GM19193 (cell line): Measurements from ENCODE around the gene DSTYK.

Source experiments
- POLR2A ChIP-seq: IDR thresholded peaks from 4 replicates; pipeline ENCODE4 v1.6.1; 2011; ENCODE audit not compliant: insufficient read depth, insufficient read length; ENCODE audit errors: extremely low read depth

The DSTYK gene

GRCh38 chr1:205109269-205109668, 102.2 kb downstream of the DSTYK start:
- no peak for TF ChIP-seq POLR2A

GRCh38 chr1:205108464-205108863, 103.0 kb downstream of the DSTYK start:
- TF ChIP-seq POLR2A = no peak

- no peak for TF ChIP-seq POLR2A
Observed at GRCh38 chr1:205107327-205107726, 104.2 kb downstream of the DSTYK start.

- no peak for TF ChIP-seq POLR2A
Observed at GRCh38 chr1:205102404-205102803, 109.1 kb downstream of the DSTYK start.

GRCh38 chr1:205098242-205098641, 113.3 kb downstream of the DSTYK start:
- TF ChIP-seq POLR2A = no peak

GRCh38 chr1:205095422-205095821, 116.1 kb downstream of the DSTYK start:
- no peak for TF ChIP-seq POLR2A
